GM19467 (cell line): ENCODE data around the gene PIK3CB.

ENCODE experiments used
- ATAC-seq: cut with Tn5 transposase; IDR thresholded peaks from one replicate; pipeline ENCODE4 v1.9.1; 2021; ENCODE audit warnings: mild to moderate bottlenecking, moderate library complexity; ENCODE audit not compliant: unreplicated experiment

PIK3CB gene

GRCh38 chr3:138834596-138835396, at the start of gene PIK3CB:
Gene PIK3CB (minus strand): TSS chr3:138834928. CDS start chr3:138759343, 75,585 bp downstream.
- ATAC-seq = peak; percentile 93

- ATAC-seq = no peak
These were observed 46.5 kb upstream of the PIK3CB start for GRCh38 chr3:138881233-138881632.

- no peak for ATAC-seq
These were observed 45.0 kb upstream of the PIK3CB start for GRCh38 chr3:138879541-138880380.

GRCh38 chr3:138877226-138877625, 42.5 kb upstream of the PIK3CB start:
- no peak for ATAC-seq

- no peak for ATAC-seq
These were observed 41.3 kb upstream of the PIK3CB start for GRCh38 chr3:138875754-138876664.

- no peak for ATAC-seq
These were observed 40.5 kb upstream of the PIK3CB start for GRCh38 chr3:138875096-138875753.

- ATAC-seq = no peak
These were observed 38.9 kb upstream of the PIK3CB start for GRCh38 chr3:138873471-138874278.

GRCh38 chr3:138872632-138873031, 37.9 kb upstream of the PIK3CB start:
- ATAC-seq = no peak

GRCh38 chr3:138867996-138868395, 33.3 kb upstream of the PIK3CB start:
- no peak for ATAC-seq

GRCh38 chr3:138863776-138864113, 29.0 kb upstream of the PIK3CB start:
- no peak for ATAC-seq

- no peak for ATAC-seq
These were observed 28.4 kb upstream of the PIK3CB start for GRCh38 chr3:138862924-138863775.

- ATAC-seq = no peak
These were observed 27.8 kb upstream of the PIK3CB start for GRCh38 chr3:138862531-138862923.

GRCh38 chr3:138861798-138862197, 27.1 kb upstream of the PIK3CB start:
- ATAC-seq = no peak

GRCh38 chr3:138856799-138857198, 22.1 kb upstream of the PIK3CB start:
- ATAC-seq = no peak

GRCh38 chr3:138854940-138855339, 20.2 kb upstream of the PIK3CB start:
- ATAC-seq = no peak

- ATAC-seq = no peak
These were observed 19.5 kb upstream of the PIK3CB start for GRCh38 chr3:138854204-138854603.

- no peak for ATAC-seq
These were observed 15.4 kb upstream of the PIK3CB start for GRCh38 chr3:138850151-138850550.

GRCh38 chr3:138849222-138849940, 14.7 kb upstream of the PIK3CB start:
- no peak for ATAC-seq
